Natural killer cell (primary cell): ENCODE data around the gene PKIB. TPM values are rescaled to one million over a fixed set of nuclear protein-coding genes. Genes with fewer than 3 reads are reported as not detected.

Experiments used
- ATAC-seq, 3 donors: fragments of 150-1000 bp in 2 of 3; fragments of 200-7000 bp in 1 of 3; cut with Tn5 transposase; 1 replicate in 1 of 3; 2 replicates in 2 of 3; pipeline ENCODE4 v1.10.0; 2021; ENCODE audit warnings: mild to moderate bottlenecking in 2 of 3, moderate library complexity in 2 of 3
- DNase-seq, 2 donors: peaks; one replicate each; pipeline versions ENCODE4 v3.0.0 to v3.0.0-alpha.2; 2013 to 2021; ENCODE audit warnings: mixed read lengths in 1 of 2
- H3K27ac ChIP-seq: one replicate; pipeline ENCODE4 v1.5.1; 2013; ENCODE audit warnings: mild to moderate bottlenecking, low read length
- H3K27me3 ChIP-seq: one replicate; pipeline ENCODE4 v1.6.1; 2013; ENCODE audit warnings: low read length; ENCODE audit not compliant: control insufficient read depth, insufficient read depth
- H3K36me3 ChIP-seq: one replicate; pipeline ENCODE4 v1.6.1; 2013; ENCODE audit warnings: low read length; ENCODE audit not compliant: control insufficient read depth, insufficient read depth
- H3K4me1 ChIP-seq: one replicate; pipeline ENCODE4 v1.6.1; 2013; ENCODE audit warnings: low read length; ENCODE audit not compliant: control insufficient read depth, insufficient read depth
- H3K4me3 ChIP-seq: one replicate; pipeline ENCODE4 v1.5.1; 2013; ENCODE audit warnings: low read length
- H3K9me3 ChIP-seq: one replicate; pipeline ENCODE4 v1.6.1; 2013; ENCODE audit warnings: low read length; ENCODE audit not compliant: control insufficient read depth, insufficient read depth
- H3K27ac Mint-ChIP-seq, 2 donors: one replicate each; pipeline ENCODE4 v1.8.0; 2022; ENCODE audit warnings: mild to moderate bottlenecking in 2 of 2, mixed read lengths in 2 of 2, moderate library complexity in 1 of 2
- H3K27me3 Mint-ChIP-seq, 2 donors: one replicate each; pipeline ENCODE4 v1.8.0; 2022; ENCODE audit warnings: low read depth in 2 of 2, mixed read lengths in 2 of 2
- H3K36me3 Mint-ChIP-seq: one replicate; pipeline ENCODE4 v1.8.0; 2022; ENCODE audit warnings: mixed read lengths
- H3K4me1 Mint-ChIP-seq, 2 donors: one replicate each; pipeline ENCODE4 v1.8.0; 2022; ENCODE audit warnings: mixed read lengths in 2 of 2
- H3K4me3 Mint-ChIP-seq: one replicate; pipeline ENCODE4 v1.8.0; 2022; ENCODE audit warnings: mild to moderate bottlenecking, moderate library complexity, mixed read lengths
- H3K9me3 Mint-ChIP-seq, 2 donors: one replicate each; pipeline ENCODE4 v1.8.0; 2022; ENCODE audit warnings: mixed read lengths in 2 of 2
- WGBS: methylation state at CpG from one replicate; pipeline ENCODE4 v1.1.7; 2013; ENCODE audit warnings: missing lambda C conversion rate; ENCODE audit not compliant: insufficient coverage; 5-methylcytosine and 5-hydroxymethylcytosine counted together
- intact Hi-C: fragments of 100-400 bp; cut with micrococcal nuclease; formaldehyde crosslinking; loops from one replicate; pipeline ENCODE4 v1.14.2; 2022
- total RNA-seq, 4 donors: library from RNA; stranded (reverse); fragments of 120-200 nt in 1 of 4; gene quantifications; one replicate each; pipeline versions ENCODE4 v1.2.3 to v1.2.4, GENCODE V29; 2013 to 2022
- TF ChIP-seq, protein P1 (sequence below): fragments of 200-600 bp; IDR thresholded peaks from one replicate; pipeline ENCODE4 v1.8.0; 2022; ENCODE audit warnings: antibody characterized with exemption

The PKIB gene
- total RNA-seq, 3 donors from 2014 or later (not counting 1 experiment from before 2014, with no cell fraction given), result 0.95 TPM; not detected in 2

DNA sequence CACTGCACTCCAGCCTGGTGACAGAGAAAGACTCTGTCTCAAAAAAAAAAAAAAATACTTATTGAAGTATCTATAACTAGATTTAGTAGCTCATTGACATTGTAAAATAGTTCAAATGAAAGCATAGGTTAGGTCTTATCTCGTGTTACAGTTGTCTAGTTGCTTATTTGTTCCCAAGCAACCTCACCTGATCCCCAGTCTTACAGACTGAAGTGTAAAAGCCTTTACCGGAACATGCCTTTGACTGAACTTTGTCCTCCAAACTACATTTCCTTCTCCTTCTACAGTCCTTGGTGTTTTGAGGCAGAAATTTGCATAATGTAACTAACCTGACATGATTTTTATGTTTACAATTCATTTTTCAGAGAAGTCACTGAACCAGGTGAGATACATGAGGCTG is 61.0 kb downstream of the PKIB start:
- H3K27ac Mint-ChIP-seq, result no peak overlapping the region
- intact Hi-C loops, result no loop called here
- H3K27me3 ChIP-seq, result no peaks in the 10 kb centered on the region
- DNase-seq (no peak), ATAC-seq (no peak)
- H3K9me3 Mint-ChIP-seq, result peaks cover 5 to 6% of the 10 kb centered on the region in 2 donors
- no peaks in the 10 kb centered on the region for H3K4me1 Mint-ChIP-seq
- no peak overlapping the region for H3K27ac ChIP-seq
- no peak overlapping the region for H3K4me3 Mint-ChIP-seq
- TF ChIP-seq, protein P1, sequence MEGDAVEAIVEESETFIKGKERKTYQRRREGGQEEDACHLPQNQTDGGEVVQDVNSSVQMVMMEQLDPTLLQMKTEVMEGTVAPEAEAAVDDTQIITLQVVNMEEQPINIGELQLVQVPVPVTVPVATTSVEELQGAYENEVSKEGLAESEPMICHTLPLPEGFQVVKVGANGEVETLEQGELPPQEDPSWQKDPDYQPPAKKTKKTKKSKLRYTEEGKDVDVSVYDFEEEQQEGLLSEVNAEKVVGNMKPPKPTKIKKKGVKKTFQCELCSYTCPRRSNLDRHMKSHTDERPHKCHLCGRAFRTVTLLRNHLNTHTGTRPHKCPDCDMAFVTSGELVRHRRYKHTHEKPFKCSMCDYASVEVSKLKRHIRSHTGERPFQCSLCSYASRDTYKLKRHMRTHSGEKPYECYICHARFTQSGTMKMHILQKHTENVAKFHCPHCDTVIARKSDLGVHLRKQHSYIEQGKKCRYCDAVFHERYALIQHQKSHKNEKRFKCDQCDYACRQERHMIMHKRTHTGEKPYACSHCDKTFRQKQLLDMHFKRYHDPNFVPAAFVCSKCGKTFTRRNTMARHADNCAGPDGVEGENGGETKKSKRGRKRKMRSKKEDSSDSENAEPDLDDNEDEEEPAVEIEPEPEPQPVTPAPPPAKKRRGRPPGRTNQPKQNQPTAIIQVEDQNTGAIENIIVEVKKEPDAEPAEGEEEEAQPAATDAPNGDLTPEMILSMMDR, result no peak
- WGBS, result 95% methylated on average over 2 of the region's 2 CpGs
- H3K4me1 ChIP-seq, result no peaks in the 10 kb centered on the region
- H3K9me3 ChIP-seq, result no peaks in the 10 kb centered on the region
- H3K36me3 ChIP-seq, result no peaks in the 10 kb centered on the region
- peaks cover 0 to 3% of the 10 kb centered on the region in 2 donors for H3K27me3 Mint-ChIP-seq
- H3K4me3 ChIP-seq, result no peak overlapping the region
- H3K36me3 Mint-ChIP-seq, result no peaks in the 10 kb centered on the region

DNA sequence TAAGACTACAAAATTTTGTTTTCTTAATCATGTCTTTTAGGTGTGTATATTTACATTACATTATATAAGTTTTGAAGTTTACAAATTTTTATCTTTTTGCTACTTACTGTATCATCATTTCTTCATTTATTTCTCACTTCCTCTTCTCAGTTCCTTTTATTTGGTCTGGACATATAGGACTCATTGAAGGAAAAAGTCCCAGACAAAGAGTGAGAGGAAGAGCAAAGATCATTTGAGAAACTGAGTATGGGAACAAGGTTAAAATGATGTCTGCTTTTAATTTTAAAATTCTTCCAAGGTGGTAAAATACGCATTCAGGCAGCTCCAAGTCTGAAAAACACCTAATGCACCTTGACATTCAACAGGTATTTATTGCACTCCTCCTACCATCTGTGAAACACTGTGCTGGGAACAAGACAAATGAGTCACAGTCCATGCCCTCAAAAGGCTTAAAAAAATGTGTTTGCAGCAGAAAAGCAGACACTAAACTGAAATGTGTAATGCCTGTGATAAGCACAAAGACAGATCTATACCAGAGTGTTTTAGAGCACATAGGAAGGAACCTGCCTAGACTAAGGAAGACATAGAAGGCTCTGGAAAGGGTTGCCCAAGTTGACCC is 63.2 kb downstream of the PKIB start:
- no peak overlapping the region for H3K27ac Mint-ChIP-seq
- peaks cover 5 to 8% of the 10 kb centered on the region in 2 donors for H3K9me3 Mint-ChIP-seq
- Histone ChIP-seq H3K4me3 (no peak overlapping the region), H3K27ac (no peak overlapping the region), H3K27me3 (no peaks in the 10 kb centered on the region), H3K9me3 (no peaks in the 10 kb centered on the region), H3K4me1 (no peaks in the 10 kb centered on the region), H3K36me3 (no peaks in the 10 kb centered on the region)
- WGBS, result 82% methylated on average over 1 of the region's 1 CpG
- TF ChIP-seq, protein P1, result no peak
- intact Hi-C loops, result no loop called here
- no peaks in the 10 kb centered on the region for H3K4me1 Mint-ChIP-seq
- no peak for ATAC-seq
- no peak overlapping the region for H3K4me3 Mint-ChIP-seq
- no peak for DNase-seq
- peaks cover 0 to 3% of the 10 kb centered on the region in 2 donors for H3K27me3 Mint-ChIP-seq
- no peaks in the 10 kb centered on the region for H3K36me3 Mint-ChIP-seq

DNA sequence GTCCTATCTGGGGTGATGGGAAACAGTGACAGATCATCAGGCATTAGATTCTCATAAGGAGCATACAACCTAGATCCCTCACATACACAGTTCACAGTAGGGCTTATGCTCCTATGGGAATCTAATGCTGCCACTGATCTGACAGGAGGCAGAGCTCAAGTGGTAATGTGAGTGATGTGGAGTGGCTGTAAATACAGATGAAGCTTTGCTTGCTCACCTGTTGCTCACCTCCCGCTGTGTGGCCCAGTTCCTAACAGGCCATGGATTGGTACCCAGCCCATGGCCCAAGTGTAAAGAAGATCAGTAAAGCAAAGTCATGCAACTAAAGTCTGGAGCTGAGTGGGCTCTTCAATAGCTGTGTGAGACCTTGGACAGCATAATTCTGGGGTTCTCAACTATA is 65.9 kb downstream of the PKIB start:
- no peak overlapping the region for H3K27ac Mint-ChIP-seq
- H3K36me3 ChIP-seq, result no peaks in the 10 kb centered on the region
- no peak for DNase-seq
- no peaks in the 10 kb centered on the region for H3K27me3 ChIP-seq
- peaks cover 2 to 7% of the 10 kb centered on the region in 2 donors for H3K9me3 Mint-ChIP-seq
- no peak overlapping the region for H3K4me3 Mint-ChIP-seq
- TF ChIP-seq, protein P1, result no peak
- intact Hi-C loops, result no loop called here
- H3K9me3 ChIP-seq, result no peaks in the 10 kb centered on the region
- H3K36me3 Mint-ChIP-seq, result no peaks in the 10 kb centered on the region
- H3K27ac ChIP-seq, result no peak overlapping the region
- no peaks in the 10 kb centered on the region for H3K4me1 Mint-ChIP-seq
- no peaks in the 10 kb centered on the region for H3K4me1 ChIP-seq
- WGBS, result 92% methylated on average over 1 of the region's 1 CpG
- H3K27me3 Mint-ChIP-seq, result no peaks in the 10 kb centered on the region
- ATAC-seq, result no peak
- no peak overlapping the region for H3K4me3 ChIP-seq

DNA sequence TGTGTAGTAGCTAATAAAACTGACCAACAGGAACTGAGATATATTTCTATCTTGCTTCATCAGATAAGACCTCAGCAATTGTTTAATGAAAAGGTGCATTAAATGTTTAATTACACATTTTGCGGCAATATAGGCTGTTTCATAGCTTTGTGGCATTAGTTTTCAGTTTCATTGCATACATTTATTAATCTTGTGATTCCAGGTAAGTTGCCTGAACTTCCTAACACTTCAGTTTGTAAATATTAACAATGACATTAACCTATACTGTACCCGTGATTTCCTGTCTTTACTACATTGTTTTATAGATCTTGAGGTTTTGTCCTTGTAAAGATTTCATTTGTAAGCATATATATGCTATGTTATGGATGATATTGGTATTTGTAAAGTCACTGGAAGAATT is 66.5 kb downstream of the PKIB start:
- H3K27me3 ChIP-seq, result no peaks in the 10 kb centered on the region
- Mint-ChIP-seq H3K9me3 (peaks cover 2 to 7% of the 10 kb centered on the region in 2 donors), H3K4me1 (no peaks in the 10 kb centered on the region), H3K4me3 (no peak overlapping the region), H3K27me3 (no peaks in the 10 kb centered on the region), H3K36me3 (no peaks in the 10 kb centered on the region), H3K27ac (no peak overlapping the region)
- no peaks in the 10 kb centered on the region for H3K9me3 ChIP-seq
- no peaks in the 10 kb centered on the region for H3K4me1 ChIP-seq
- WGBS, result 91% methylated on average over 1 of the region's 2 CpGs
- DNase-seq (no peak), ATAC-seq (no peak)
- no peak overlapping the region for H3K4me3 ChIP-seq
- intact Hi-C loops, result no loop called here
- H3K27ac ChIP-seq, result no peak overlapping the region
- no peaks in the 10 kb centered on the region for H3K36me3 ChIP-seq
- TF ChIP-seq, protein P1, result no peak
